PC-3 (cell line): ENCODE results near the gene DHX40.

Experiments
- CTCF ChIP-seq: fragments of 300-600 bp; sonication (generic); conservative IDR thresholded peaks from 2 replicates; pipeline ENCODE4 v1.5.1; 2017; ENCODE audit warnings: antibody characterized with exemption, low read depth, mild to moderate bottlenecking, low read length
- EZH2 ChIP-seq: fragments of 300-600 bp; sonication (generic); IDR thresholded peaks from one replicate; pipeline ENCODE4 v1.6.1; 2017; ENCODE audit warnings: antibody characterized with exemption, mild to moderate bottlenecking, low read length; ENCODE audit not compliant: unreplicated experiment

- no peak for TF ChIP-seq CTCF
- no peak for TF ChIP-seq EZH2
Measured at GRCh38 chr17:59601130-59601529, 35.7 kb downstream of the DHX40 start.
